ENCODE data around the gene VASN.

DNA sequence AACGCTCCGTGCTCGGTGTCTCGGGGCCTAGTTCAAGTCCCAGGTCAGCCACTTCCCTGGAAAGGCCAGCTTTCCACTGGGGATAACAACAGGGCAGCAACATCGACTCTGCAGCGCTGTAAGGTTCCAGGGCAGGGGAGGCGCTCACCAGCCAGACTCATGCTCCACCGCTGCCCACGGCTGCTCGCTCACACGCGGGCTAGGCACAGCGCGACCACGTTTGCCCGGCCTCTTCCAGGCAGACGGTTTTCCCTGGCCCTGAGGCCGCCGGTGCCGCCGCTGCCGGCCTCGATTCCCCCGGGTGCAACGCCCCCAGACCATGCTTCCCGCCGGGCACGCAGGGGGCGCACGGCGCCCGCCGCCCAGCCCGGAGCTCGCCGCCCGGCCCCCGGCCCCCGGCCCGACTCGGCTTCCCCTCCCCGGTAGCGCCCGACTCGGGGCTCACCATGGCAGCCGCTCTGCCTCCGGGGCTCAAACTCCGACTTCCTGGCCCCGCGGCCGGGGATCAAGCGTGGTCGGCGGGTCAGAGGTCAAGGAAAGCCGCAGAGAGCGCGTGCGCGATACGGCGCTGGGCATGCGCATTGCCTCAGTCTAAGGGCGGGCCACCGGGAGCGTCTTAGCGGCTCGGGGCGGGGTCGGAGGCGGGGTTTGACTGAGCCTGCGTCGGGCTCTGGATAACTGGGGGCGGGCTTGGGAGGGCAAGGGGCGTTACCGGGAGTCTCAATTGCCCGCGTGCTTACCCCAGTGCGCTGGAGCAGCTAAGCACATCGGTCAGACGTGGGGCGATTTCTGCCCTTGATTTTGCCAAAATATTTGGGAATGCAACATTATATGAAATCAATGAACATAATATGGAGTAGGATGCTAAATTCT, 20.6 kb upstream of the VASN start, which contains the start of gene PAM16:
- TF ChIP-seq, protein P1, sequence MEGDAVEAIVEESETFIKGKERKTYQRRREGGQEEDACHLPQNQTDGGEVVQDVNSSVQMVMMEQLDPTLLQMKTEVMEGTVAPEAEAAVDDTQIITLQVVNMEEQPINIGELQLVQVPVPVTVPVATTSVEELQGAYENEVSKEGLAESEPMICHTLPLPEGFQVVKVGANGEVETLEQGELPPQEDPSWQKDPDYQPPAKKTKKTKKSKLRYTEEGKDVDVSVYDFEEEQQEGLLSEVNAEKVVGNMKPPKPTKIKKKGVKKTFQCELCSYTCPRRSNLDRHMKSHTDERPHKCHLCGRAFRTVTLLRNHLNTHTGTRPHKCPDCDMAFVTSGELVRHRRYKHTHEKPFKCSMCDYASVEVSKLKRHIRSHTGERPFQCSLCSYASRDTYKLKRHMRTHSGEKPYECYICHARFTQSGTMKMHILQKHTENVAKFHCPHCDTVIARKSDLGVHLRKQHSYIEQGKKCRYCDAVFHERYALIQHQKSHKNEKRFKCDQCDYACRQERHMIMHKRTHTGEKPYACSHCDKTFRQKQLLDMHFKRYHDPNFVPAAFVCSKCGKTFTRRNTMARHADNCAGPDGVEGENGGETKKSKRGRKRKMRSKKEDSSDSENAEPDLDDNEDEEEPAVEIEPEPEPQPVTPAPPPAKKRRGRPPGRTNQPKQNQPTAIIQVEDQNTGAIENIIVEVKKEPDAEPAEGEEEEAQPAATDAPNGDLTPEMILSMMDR (IDR thresholded peaks at IDR 0.05) = peak in 1 of 6 experiments; percentile 7
- peak; percentile 18 to 58 for TF ChIP-seq POLR2A (IDR thresholded peaks at IDR 0.05)
